ENCODE measurements around the gene PEDS1. TPM values are rescaled to one million over a fixed set of nuclear protein-coding genes. Genes with fewer than 3 reads are reported as not detected.
"Not testable (repeated sequence)": the region's sequence is repeated elsewhere in the genome, so short reads cannot be mapped to it uniquely, and the experiment has no call there.

Gene PEDS1
- total RNA-seq, 1 donor from 2014 or later = 44.1 TPM

DNA sequence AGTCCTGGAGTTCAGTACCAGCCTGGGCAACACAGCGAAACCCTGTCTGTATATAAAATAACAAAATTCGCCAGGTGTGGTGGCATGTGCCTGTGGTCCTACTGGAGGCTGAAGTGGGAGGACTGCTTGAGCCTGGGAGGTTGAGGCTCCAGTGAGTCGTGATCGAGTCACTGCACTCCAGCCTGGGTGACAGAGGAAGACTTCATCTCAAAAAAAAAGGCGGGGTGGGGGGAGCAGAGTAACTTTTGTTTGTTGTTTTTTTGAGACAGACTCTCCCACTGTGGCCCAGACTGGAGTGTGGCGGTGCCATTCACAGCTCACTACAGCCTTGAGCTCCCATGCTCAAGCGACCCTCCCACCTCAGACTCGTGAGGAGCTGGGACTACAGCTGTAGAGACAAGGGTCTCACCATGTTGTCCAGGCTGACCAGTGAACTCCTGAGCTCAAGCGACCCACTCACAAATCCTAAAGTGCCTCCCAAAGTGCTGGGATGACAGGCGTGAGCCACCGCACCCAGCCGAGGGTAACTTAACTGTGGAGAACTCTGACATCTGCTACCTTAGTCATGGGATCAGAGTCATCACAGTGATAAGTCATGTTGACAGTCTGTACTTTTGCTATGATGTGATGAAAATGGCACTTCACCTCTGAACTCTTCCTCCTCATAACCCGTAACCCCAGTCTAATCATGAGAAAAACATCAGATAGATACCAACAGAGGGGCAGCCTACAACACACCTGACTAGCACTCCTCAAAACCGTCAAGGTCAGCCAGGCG lies 16.5 kb downstream of the PEDS1 start:
- DNase-seq (ENCODE audit: low spot score) = no peak

DNA sequence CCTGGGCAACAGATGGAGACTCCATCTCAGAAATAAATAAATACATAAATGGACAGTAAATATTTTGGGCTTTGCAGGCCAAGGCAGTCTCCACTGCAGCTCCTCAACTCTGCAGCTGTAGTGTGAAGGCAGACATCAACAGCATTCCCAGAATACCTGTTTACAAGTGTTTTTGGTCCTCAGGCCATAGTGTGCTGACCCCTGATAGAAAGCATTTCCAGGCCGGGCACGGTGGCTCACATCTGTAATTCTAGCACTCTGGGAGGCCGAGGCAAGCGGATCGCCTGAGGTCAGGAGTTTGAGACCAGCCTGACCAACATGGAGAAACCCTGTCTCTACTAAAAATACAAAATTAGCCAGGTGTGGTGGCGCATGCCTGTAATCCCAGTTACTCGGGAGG lies 18.4 kb downstream of the PEDS1 start:
- not testable (repeated sequence) for DNase-seq (ENCODE audit: low spot score)

GRCh38 chr20:50133474-50134217 lies 19.9 kb downstream of the PEDS1 start:
- DNase-seq (ENCODE audit: low spot score) = no peak

DNA sequence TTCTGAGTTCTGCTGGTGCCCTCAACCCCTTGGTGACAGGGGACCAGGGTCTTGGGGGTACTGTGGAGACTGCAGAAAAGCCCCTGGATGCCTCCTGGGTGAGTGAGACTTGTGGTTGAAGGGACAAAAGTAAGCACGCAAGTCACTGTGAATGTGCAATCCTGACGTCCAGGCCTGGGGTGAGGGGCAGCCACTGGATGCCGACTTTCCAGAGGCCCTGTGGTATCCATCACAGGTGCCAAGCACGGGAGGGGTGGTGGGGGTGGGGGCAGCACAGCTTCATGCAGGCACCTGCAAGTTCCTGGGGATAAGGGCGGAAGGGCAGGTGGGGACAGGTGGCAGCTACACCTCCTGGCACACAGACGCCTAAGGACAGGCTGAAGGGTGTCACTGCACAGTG lies 20.5 kb downstream of the PEDS1 start:
- no peak for DNase-seq (ENCODE audit: low spot score)

- no peak for DNase-seq (ENCODE audit: low spot score)
Measured at GRCh38 chr20:50130995-50131394, 22.5 kb downstream of the PEDS1 start.

GRCh38 chr20:50130356-50130723 lies 23.2 kb downstream of the PEDS1 start:
- DNase-seq (ENCODE audit: low spot score) = no peak

GRCh38 chr20:50129662-50130355 lies 23.7 kb downstream of the PEDS1 start:
- no peak for DNase-seq (ENCODE audit: low spot score)

DNA sequence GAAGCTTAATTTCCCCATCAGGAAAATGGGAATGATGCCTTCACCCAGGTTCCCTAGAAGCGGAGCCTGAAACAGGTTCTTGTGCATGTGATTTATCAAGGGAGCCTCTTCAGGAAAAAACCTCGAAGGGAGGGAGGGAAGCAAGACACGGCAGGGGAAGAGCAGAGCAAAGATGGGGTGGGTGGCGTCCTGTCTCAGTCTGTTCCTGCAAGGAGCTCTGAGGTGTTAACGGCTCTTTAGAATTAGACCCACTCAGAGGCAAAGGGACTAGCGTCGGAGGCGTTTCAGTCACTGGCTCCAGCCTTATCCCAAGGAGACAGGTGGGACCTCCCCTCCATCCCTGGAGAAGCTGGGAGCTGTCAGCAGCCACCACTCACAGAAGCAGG lies 25.0 kb downstream of the PEDS1 start:
- DNase-seq (ENCODE audit: low spot score) = no peak

GRCh38 chr20:50127587-50128519 lies 25.7 kb downstream of the PEDS1 start:
- no peak for DNase-seq (ENCODE audit: low spot score)

DNA sequence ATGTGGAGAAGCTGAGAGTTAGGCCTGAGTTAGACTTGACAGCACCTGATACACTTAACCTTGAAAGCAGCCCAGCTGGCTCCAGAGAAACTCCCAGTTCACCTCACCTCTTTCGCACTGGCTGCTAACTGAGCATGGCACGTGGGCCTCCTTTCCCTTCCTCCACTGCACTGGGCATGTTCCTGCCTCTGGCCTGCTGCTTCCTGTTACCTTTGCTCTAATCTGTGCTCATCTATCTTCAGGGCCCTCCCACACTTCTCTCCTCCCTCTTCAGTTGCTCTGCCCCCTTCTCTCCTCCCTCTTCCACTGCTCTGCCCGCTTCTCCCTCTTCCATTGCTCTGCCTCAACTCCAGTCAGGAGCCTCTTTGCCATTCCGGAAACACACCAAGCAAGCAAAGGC lies 26.9 kb downstream of the PEDS1 start:
- no peak for DNase-seq (ENCODE audit: low spot score)

- DNase-seq (ENCODE audit: low spot score) = no peak
Measured at GRCh38 chr20:50125279-50125678, 28.2 kb downstream of the PEDS1 start.

GRCh38 chr20:50124496-50124895 lies 29.0 kb downstream of the PEDS1 start:
- no peak for DNase-seq (ENCODE audit: low spot score)

DNA sequence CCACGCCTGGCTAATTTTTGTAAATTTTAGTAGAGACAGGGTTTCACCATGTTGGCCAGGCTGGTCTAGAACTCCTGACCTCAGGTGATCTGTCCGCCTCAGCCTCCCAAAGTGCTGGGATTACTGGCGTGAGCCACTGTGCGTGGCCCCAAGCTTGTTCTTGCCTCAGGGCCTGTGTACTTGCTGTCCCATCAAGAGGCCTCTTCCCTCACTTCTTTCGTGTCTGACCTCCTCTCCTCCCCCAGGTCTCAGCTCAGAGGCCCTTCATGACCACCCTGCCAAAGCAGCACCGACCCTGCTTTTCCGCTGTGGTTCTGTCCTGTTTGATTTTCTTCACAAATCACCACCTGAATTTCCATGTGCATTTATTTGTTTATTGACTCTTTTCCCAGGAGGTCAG lies 30.1 kb downstream of the PEDS1 start:
- no peak for DNase-seq (ENCODE audit: low spot score)

GRCh38 chr20:50122763-50123162 lies 30.8 kb downstream of the PEDS1 start:
- no peak for DNase-seq (ENCODE audit: low spot score)

DNA sequence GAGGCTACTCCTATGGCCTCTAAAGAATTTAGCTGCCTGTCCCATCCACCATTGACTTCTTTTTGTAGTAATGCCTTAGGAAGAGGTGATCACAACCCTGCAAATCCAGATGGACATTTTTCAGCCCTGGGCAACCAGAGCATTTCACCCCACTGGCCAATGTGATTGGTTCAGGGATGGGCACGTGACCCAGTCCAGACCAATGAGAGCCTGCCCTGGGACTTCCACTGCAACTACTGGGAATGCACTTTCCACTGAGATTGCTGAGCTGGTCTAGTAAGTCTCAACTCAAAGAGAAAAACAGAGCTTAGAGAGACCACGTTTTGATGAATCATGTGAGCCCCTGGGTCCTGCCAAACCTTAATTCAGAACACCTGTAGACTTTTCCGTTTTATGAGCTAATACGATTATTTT lies 31.7 kb downstream of the PEDS1 start:
- no peak for DNase-seq (ENCODE audit: low spot score)

- no peak for DNase-seq (ENCODE audit: low spot score)
Measured at GRCh38 chr20:50120935-50121693, 32.4 kb downstream of the PEDS1 start.

DNA sequence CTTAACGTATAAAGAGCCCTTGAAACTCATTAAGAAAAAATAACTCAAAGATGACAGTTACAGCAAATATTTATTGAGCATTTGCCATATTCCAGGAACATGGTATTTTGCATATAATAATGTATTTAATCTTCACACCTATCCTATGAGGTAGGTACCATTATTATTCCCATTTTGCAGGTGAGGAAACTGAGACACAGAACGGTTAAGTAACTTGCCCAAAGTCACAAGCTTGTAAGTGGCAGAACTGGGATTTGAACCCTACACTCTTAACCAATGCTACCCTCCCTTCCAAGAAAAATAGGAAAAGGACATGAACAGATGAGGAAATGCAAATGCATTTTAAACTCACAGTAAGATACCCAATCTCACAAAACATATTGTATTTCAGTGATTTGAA lies 35.3 kb downstream of the PEDS1 start:
- DNase-seq (ENCODE audit: low spot score) = no peak

GRCh38 chr20:50116368-50116999 lies 37.0 kb downstream of the PEDS1 start:
- DNase-seq (ENCODE audit: low spot score) = no peak

- DNase-seq (ENCODE audit: low spot score) = peak; percentile 98
Measured at GRCh38 chr20:50115591-50116367, 37.7 kb downstream of the PEDS1 start.
